ENCODE data around the gene LNPEP. TPM values are rescaled to one million over a fixed set of nuclear protein-coding genes. Genes with fewer than 3 reads are reported as not detected.

The LNPEP gene
- total RNA-seq, 6 donors from 2014 or later = 28.9 to 67.2 (median 42.7) TPM

DNA sequence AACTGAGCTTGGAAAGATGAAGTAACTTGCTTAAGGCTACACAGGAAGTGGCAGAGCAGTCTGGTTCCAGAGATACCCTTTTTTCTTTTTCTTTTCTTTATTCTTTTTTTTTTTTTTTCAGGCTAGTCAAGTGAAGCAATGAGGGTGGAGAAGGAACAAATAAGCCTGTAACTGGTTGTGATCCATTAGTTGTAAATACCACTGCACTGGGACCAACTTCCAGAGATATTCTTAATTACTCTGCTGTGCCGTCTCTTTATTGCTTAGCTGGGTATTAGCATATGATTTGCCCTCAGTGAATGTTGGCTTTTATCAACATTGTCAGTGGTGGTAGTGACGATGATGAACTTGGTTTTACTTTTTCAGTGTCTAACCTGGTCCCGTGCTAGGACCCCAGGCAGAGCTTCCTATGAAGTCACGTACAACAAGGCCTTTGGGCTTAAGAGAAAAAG, 26.7 kb downstream of the LNPEP start:
- no peaks in the 10 kb centered on the region for H3K36me3 ChIP-seq
- peak overlapping the region; percentile 5 to 55 (median 14) for H3K27ac ChIP-seq
- peak in 1 of 2 donors; percentile 10 for ATAC-seq (ENCODE audit: low FRiP score in 2 of 2)
- DNase-seq = no peak
- H3K4me3 ChIP-seq = no peak overlapping the region
- H3K4me1 ChIP-seq = peaks cover 18 to 24% (median 19%) of the 10 kb centered on the region in 4 donors
- TF ChIP-seq, protein P1, sequence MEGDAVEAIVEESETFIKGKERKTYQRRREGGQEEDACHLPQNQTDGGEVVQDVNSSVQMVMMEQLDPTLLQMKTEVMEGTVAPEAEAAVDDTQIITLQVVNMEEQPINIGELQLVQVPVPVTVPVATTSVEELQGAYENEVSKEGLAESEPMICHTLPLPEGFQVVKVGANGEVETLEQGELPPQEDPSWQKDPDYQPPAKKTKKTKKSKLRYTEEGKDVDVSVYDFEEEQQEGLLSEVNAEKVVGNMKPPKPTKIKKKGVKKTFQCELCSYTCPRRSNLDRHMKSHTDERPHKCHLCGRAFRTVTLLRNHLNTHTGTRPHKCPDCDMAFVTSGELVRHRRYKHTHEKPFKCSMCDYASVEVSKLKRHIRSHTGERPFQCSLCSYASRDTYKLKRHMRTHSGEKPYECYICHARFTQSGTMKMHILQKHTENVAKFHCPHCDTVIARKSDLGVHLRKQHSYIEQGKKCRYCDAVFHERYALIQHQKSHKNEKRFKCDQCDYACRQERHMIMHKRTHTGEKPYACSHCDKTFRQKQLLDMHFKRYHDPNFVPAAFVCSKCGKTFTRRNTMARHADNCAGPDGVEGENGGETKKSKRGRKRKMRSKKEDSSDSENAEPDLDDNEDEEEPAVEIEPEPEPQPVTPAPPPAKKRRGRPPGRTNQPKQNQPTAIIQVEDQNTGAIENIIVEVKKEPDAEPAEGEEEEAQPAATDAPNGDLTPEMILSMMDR (IDR thresholded peaks at IDR 0.05) = no peak
- TF ChIP-seq POLR2AphosphoS5 (IDR thresholded peaks at IDR 0.05) = no peak
- no peak for TF ChIP-seq POLR2A (IDR thresholded peaks at IDR 0.05)
- no peaks in the 10 kb centered on the region for H3K27me3 ChIP-seq
- 71 to 90% methylated on average over 4 of the region's 4 CpGs for WGBS, 2 donors
- H3K9me3 ChIP-seq = no peaks in the 10 kb centered on the region

DNA sequence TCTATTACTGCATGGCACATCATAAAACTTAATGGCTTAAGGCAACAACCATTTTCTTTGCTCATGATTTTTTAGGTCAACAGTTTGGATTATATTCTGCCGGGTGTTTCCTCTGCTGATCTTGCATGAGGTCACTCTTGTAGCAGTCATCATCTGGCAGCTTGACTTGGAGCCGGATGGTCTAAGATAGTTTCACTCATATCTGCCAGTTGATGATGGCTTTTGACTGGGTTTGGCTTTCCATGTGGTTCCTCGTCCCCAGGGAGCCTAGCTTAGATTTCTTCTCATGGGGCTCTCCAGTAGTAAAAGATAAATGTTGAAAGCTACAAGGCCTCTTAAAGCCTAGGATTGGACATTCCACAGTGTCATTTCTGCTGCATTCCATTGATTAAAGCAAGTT, 27.4 kb downstream of the LNPEP start:
- Histone ChIP-seq H3K27me3 (no peaks in the 10 kb centered on the region), H3K4me1 (peaks cover 24 to 29% (median 26%) of the 10 kb centered on the region in 4 donors), H3K9me3 (no peaks in the 10 kb centered on the region), H3K27ac (peak overlapping the region in 3 of 4 donors; percentile 5 to 55 (median 9)), H3K36me3 (no peaks in the 10 kb centered on the region), H3K4me3 (no peak overlapping the region)
- ATAC-seq (ENCODE audit: low FRiP score in 2 of 2) (peak; percentile 46 to 89), DNase-seq (peak in 1 of 2 donors; percentile 24)
- 16 to 30% methylated on average over 3 of the region's 3 CpGs for WGBS, 2 donors
- TF ChIP-seq EP300 (IDR thresholded peaks at IDR 0.05) = no peak
- no peak for TF ChIP-seq POLR2A (IDR thresholded peaks at IDR 0.05)
- no peak for TF ChIP-seq POLR2AphosphoS5 (IDR thresholded peaks at IDR 0.05)
- TF ChIP-seq, protein P1 (IDR thresholded peaks at IDR 0.05) = no peak

DNA sequence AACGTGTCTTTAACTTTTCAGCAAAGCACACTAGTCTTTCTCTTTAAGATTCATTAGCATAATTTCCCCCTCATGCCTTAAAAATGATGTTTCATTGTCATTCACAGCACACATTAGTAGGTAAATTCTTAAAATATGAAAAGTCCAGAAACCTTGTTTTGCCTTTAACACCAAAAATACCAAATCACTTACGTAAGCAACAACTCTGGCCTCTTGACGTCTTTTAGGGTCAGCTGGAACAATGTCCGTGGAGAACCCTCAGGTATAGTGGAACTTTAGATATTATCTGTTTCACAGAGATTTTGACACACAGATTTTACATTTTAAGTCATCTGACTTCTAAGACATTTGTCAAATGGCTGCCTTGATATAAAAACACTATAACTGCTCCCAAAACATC, 30.9 kb downstream of the LNPEP start:
- no peaks in the 10 kb centered on the region for H3K27me3 ChIP-seq
- DNase-seq (no peak), ATAC-seq (ENCODE audit: low FRiP score in 2 of 2) (no peak)
- H3K4me1 ChIP-seq = peaks cover 34 to 37% (median 36%) of the 10 kb centered on the region in 4 donors
- H3K9me3 ChIP-seq = no peaks in the 10 kb centered on the region
- H3K4me3 ChIP-seq = no peak overlapping the region
- TF ChIP-seq POLR2A (IDR thresholded peaks at IDR 0.05) (no peak), POLR2AphosphoS5 (IDR thresholded peaks at IDR 0.05) (no peak)
- no peak overlapping the region for H3K27ac ChIP-seq
- H3K36me3 ChIP-seq = no peaks in the 10 kb centered on the region
- 87 to 92% methylated on average over 4 of the region's 4 CpGs for WGBS, 2 donors

DNA sequence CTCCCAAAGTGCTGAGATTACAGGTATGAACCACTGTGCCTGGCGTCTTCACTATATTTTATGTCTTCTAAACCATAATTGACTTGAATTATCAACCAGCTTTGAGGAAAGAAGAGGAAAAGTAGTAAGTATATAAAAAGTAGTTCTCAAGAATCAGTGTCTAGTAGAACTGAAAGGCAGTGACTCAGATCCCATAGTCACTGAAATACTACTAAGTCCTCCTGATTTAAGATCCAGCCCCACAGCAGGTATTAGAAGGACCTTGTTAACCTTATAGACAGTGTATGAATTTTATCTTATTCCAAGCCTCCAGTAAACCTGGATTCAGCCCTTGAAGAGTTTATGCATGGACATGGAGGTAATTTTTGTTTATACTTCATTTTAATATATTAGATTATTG, 31.5 kb downstream of the LNPEP start:
- ATAC-seq (ENCODE audit: low FRiP score in 2 of 2) (no peak), DNase-seq (no peak)
- Histone ChIP-seq H3K27ac (peak overlapping the region in 1 of 4 donors; percentile 11), H3K4me3 (no peak overlapping the region), H3K4me1 (peaks cover 28 to 34% (median 30%) of the 10 kb centered on the region in 4 donors), H3K9me3 (no peaks in the 10 kb centered on the region), H3K27me3 (no peaks in the 10 kb centered on the region), H3K36me3 (no peaks in the 10 kb centered on the region)
- TF ChIP-seq POLR2AphosphoS5 (IDR thresholded peaks at IDR 0.05) (no peak), POLR2A (IDR thresholded peaks at IDR 0.05) (no peak), EP300 (IDR thresholded peaks at IDR 0.05) (no peak)
- TF ChIP-seq, protein P1 (IDR thresholded peaks at IDR 0.05) = no peak
- 71 to 80% methylated on average over 1 of the region's 1 CpG for WGBS, 2 donors

DNA sequence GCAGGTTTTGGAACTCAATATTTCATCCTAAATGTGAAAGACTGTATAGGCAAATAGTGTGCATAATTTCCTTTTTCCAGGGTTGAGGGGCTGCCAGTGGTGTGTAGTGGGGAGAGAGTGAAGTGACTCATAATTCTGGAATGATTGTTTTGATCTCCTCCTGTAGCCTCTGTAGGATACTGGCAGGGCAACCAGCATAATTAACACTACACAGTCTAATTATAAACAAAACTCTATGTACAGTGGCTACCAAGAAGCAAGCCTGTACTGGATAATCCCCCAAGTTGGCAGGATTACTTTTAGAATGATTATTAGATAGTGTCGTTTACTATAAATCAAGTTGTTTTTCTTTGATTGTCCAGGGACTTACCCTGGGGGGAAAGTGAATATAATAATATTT, 32.2 kb downstream of the LNPEP start:
- Histone ChIP-seq H3K27me3 (no peaks in the 10 kb centered on the region), H3K4me3 (no peak overlapping the region), H3K9me3 (no peaks in the 10 kb centered on the region), H3K4me1 (peaks cover 24 to 28% (median 26%) of the 10 kb centered on the region in 4 donors), H3K36me3 (no peaks in the 10 kb centered on the region), H3K27ac (peak overlapping the region in 1 of 4 donors; percentile 11)
- ATAC-seq (ENCODE audit: low FRiP score in 2 of 2) (peak in 1 of 2 donors; percentile 45), DNase-seq (no peak)
- 27 to 43% methylated on average over 1 of the region's 1 CpG for WGBS, 2 donors
- TF ChIP-seq POLR2AphosphoS5 (IDR thresholded peaks at IDR 0.05) (no peak), POLR2A (IDR thresholded peaks at IDR 0.05) (no peak), EP300 (IDR thresholded peaks at IDR 0.05) (no peak)
- TF ChIP-seq, protein P1 (IDR thresholded peaks at IDR 0.05) = no peak
